Measurements from ENCODE around the gene DMBT1.

The DMBT1 gene

DNA sequence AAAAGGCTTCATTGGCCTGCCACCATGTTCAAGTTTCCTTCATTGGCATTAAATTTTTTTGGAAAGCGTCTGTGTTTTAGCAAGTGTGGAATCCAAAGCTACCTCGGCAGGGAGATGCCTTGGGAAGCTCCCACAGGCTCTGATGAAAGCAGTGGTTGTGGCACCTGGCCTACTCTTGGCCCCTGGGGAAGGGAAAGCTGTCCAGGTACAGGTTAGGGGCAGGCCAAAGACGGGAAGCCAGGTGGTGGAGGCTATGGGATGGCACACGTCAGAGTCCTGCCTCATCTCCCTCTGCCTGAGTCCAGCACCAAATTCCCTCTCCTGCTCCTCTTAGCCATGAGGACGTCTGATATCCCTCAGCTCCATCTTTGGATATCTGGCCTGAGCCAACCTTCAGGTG, 89.3 kb downstream of the DMBT1 start:
- no peak for DNase-seq

DNA sequence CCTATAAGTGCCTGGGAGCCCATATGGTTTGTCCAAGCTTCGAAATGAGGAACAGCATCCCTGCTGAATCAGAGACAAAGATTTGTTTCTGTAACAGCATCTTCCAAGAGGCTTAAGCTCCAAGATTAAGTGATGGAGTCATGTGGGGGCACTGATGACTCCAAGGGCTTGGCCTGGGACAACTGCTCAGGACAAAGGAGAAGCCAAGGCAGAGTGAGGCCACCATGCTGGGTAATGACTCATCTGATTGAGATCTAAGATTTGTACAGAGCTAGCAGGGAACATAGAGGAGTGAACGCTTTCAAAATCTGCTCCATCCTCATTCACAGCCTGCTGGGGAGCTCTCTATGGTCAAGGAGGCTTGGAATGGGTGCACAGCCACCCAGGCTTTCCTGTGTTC, 89.8 kb downstream of the DMBT1 start:
- DNase-seq, result no peak

GRCh38 chr10:122655524-122656307, 95.2 kb downstream of the DMBT1 start:
- no peak for DNase-seq

GRCh38 chr10:122656308-122656705, 95.8 kb downstream of the DMBT1 start:
- no peak for DNase-seq

GRCh38 chr10:122656741-122657140, 96.2 kb downstream of the DMBT1 start:
- no peak for DNase-seq

- no peak for DNase-seq
These were observed 96.7 kb downstream of the DMBT1 start for GRCh38 chr10:122657255-122657654.

DNA sequence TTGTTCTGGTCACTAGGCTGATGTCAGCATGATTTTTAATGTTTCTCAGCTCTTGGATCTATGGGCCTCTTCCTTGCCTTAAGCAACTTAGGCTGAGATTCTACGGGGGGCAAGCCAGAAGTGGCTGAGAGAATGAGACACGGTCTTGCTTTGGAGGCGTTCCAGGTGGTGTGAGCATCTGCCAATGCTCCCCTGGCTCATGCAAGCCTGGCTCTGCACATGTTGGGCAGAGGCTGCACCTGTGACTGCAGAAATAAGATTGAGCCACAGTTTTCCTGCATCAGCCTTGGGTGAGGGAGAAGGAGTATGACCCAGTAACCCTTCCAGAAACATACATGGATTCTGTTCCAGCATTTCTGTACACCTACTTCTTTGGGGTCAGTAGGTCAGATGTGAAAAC, 97.2 kb downstream of the DMBT1 start:
- DNase-seq, result no peak

GRCh38 chr10:122658356-122659049, 97.9 kb downstream of the DMBT1 start:
- no peak for DNase-seq

DNA sequence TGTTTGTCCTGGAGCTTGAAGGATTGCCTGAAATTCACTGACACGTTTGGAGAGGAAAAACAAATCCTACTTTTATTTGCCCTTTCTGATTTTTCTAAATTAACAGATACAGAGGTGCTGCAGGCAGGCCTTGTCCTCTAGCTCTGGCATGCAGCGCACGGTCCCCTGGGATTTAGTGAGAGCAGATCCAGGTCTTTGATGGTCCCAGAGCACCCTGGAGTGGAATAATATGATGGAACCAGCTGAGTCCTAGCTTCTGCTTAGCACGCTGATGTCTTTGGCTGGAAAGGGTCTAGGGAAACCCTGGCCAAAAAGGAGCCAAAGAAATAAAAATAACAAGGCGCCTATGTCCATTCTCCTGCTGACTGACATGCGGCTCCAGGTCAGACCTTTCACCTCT, 98.6 kb downstream of the DMBT1 start:
- DNase-seq, result no peak

GRCh38 chr10:122659651-122660050, 99.1 kb downstream of the DMBT1 start:
- DNase-seq, result no peak

DNA sequence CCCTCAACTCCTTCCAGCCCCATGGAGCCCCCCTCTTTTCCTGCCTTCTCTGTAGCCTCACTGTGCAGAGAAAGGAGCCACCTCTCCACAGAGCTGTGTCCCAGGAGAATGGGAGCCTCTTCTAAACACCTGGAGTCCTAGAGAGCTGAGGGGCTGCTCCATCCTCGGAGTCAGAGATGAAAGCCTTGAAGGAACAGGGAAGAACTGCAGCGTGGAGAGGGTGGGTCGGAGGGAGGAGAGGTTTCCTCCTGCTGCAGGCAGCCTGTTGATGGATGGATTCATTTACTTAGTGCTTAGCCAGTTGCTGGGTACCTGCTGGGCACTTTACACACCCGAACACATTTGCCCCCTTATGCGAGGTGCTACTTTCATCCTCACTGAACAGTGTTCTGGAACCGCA, 100.1 kb downstream of the DMBT1 start:
- DNase-seq, result no peak

GRCh38 chr10:122662231-122662630, 101.7 kb downstream of the DMBT1 start:
- no peak for DNase-seq

- no peak for DNase-seq
These were observed 103.1 kb downstream of the DMBT1 start for GRCh38 chr10:122663516-122664130.

- no peak for DNase-seq
These were observed 103.9 kb downstream of the DMBT1 start for GRCh38 chr10:122664501-122664900.

DNA sequence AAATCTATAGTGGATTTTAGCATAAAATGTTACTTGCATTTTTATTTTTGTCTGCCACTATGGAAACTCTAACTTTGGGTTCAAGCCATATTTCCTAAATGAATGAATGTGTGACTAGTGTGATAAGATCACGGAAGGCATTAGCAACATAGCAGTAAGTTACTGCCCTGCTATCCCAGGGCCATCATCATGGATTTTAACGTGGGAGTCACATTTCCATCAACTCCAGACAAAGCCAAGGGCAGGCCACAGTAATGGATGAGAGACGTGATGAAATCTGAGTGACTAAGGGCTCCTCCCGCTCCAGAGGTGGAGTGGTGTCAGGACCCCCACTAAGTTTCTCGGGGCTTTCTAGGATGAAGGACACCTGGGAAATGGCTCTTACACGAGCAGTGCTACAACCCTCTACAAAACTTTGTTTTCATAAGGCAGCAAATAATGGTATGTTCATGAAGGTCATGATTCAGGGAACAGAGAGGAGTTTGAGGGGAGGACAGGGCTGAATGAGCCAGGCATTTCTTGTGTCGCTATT, 104.8 kb downstream of the DMBT1 start:
- DNase-seq, result no peak

- DNase-seq, result no peak
These were observed 105.4 kb downstream of the DMBT1 start for GRCh38 chr10:122665946-122666345.

- no peak for DNase-seq
These were observed 108.5 kb downstream of the DMBT1 start for GRCh38 chr10:122669045-122669444.

GRCh38 chr10:122669842-122670241, 109.3 kb downstream of the DMBT1 start:
- DNase-seq, result no peak

- no peak for DNase-seq
These were observed 110.8 kb downstream of the DMBT1 start for GRCh38 chr10:122671355-122671754.

GRCh38 chr10:122672655-122673054, 112.1 kb downstream of the DMBT1 start:
- no peak for DNase-seq

- no peak for DNase-seq
These were observed 112.7 kb downstream of the DMBT1 start for GRCh38 chr10:122673269-122673668.

DNA sequence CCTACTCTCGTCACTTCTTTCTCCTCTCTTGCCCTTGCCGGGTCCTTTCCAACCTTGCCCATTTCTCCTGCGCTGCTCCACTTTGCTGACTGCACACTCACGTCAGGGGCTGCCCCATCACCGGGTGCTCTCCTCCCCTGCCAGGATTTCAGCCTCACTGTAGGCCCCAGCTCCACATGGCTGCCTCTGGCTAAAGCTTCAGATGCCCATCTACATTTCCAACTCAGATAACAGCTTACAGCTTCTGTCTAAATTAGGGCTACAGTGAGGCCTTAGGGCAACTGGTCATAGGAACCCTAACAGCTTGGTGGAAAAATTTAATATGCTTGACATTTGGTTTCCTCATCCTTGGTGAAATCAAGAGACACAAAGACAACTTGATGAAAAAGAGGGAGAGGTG, 113.2 kb downstream of the DMBT1 start:
- no peak for DNase-seq

- no peak for DNase-seq
These were observed 114.2 kb downstream of the DMBT1 start for GRCh38 chr10:122674781-122675180.

DNA sequence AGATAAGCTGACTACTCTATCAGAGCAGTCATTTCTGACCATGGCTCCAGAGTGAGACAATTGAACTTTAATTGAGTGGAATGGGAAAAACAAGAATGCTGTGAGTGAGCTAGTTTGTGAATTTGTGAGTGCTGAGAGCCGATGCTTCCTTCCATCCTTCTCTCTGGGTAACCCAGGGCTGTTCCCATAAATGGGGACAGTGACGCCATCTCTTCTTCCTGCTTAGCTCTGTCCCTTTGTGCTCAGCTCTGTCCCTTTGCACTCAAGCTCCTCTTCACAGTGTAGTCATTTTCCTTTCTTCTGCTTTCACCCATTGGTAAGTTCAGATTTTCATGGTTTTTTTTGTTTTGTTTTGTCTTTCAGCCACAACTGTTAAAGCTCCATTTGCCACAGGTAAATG, 114.7 kb downstream of the DMBT1 start:
- DNase-seq, result no peak
